Measurements from ENCODE around the gene SERPINA5. TPM values are rescaled to one million over a fixed set of nuclear protein-coding genes. Genes with fewer than 3 reads are reported as not detected.

The SERPINA5 gene
- total and polyA plus RNA-seq, 2 donors = 0.24 to 1.7 TPM

Other genes starting within 250 kb of the SERPINA5 start
- not detected for gene SERPINA2, start 214.7 kb upstream of the SERPINA5 start, total RNA-seq
- 0.09 TPM for gene SERPINA2, start 214.7 kb upstream of the SERPINA5 start, polyA plus RNA-seq
- 9.4 TPM for gene SERPINA1, start 192.8 kb upstream of the SERPINA5 start, total RNA-seq
- gene SERPINA1, start 192.8 kb upstream of the SERPINA5 start, polyA plus RNA-seq = 26.8 TPM
- gene SERPINA11, start 128.6 kb upstream of the SERPINA5 start, total RNA-seq = 0.14 TPM
- gene SERPINA11, start 128.6 kb upstream of the SERPINA5 start, polyA plus RNA-seq = 0.11 TPM
- gene SERPINA9, start 105.2 kb upstream of the SERPINA5 start, total RNA-seq = 0.05 TPM
- 0.59 TPM for gene SERPINA9, start 105.2 kb upstream of the SERPINA5 start, polyA plus RNA-seq
- 0.05 TPM for gene SERPINA12, start 72.0 kb upstream of the SERPINA5 start, total RNA-seq
- gene SERPINA12, start 72.0 kb upstream of the SERPINA5 start, polyA plus RNA-seq = 0.71 TPM
- gene SERPINA4, start 20.0 kb upstream of the SERPINA5 start, total RNA-seq = 0.52 TPM
- 0.41 TPM for gene SERPINA4, start 20.0 kb upstream of the SERPINA5 start, polyA plus RNA-seq
- 1.3 TPM for gene SERPINA3, start 31.0 kb downstream of the SERPINA5 start, total RNA-seq
- gene SERPINA3, start 31.0 kb downstream of the SERPINA5 start, polyA plus RNA-seq = 120 TPM
- 0.52 TPM for gene GSC, start 188.7 kb downstream of the SERPINA5 start, total RNA-seq
- 0.27 TPM for gene GSC, start 188.7 kb downstream of the SERPINA5 start, polyA plus RNA-seq